OCI-LY3 (cell line): ENCODE results near the gene SWI5.
"Not testable (repeated sequence)": the region's sequence is repeated elsewhere in the genome, so short reads cannot be mapped to it uniquely, and the experiment has no call there.

Experiments
- H2AFZ ChIP-seq: fragments of 200-600, 300-600 bp; shearing (Covaris generic); 2 replicates; pipeline ENCODE4 v1.6.0; 2014; ENCODE audit warnings: antibody characterized with exemption, low read depth, low read length
- H3K27ac ChIP-seq: fragments of 200-600, 300-600 bp; sonication (generic); 2 replicates; pipeline ENCODE4 v1.5.1; 2014; ENCODE audit warnings: mild to moderate bottlenecking, low read length, moderate library complexity, mixed read lengths
- H3K27me3 ChIP-seq: fragments of 200-600, 300-600 bp; sonication (generic); 2 replicates; pipeline ENCODE4 v1.6.1; 2014; ENCODE audit warnings: low read depth, low read length, mixed read lengths
- H3K36me3 ChIP-seq: fragments of 200-600, 300-600 bp; sonication (generic); replicated peaks from 2 replicates; pipeline ENCODE3; 2014; ENCODE audit warnings: low read depth, low read length, mixed read lengths
- H3K4me1 ChIP-seq: fragments of 300-600, 200-600 bp; sonication (generic); 2 replicates; pipeline ENCODE4 v1.6.1; 2014; ENCODE audit warnings: low read length, mixed read lengths
- H3K4me2 ChIP-seq: fragments of 200-600, 300-600 bp; sonication (generic); 2 replicates; pipeline ENCODE4 v1.6.1; 2014; ENCODE audit warnings: low read length, mixed read lengths
- H3K4me3 ChIP-seq: fragments of 300-600, 200-600 bp; sonication (generic); 2 replicates; pipeline ENCODE4 v1.5.1; 2014; ENCODE audit warnings: antibody characterized with exemption, mild to moderate bottlenecking, low read length, moderate library complexity
- H3K79me2 ChIP-seq: fragments of 300-600, 200-600 bp; shearing (Covaris generic); 2 replicates; pipeline ENCODE4 v1.6.1; 2014; ENCODE audit warnings: mild to moderate bottlenecking, low read length, mixed read lengths
- H3K9ac ChIP-seq: fragments of 300-600, 200-600 bp; shearing (Covaris generic); 2 replicates; pipeline ENCODE4 v1.6.0; 2014; ENCODE audit warnings: mild to moderate bottlenecking, low read length, moderate library complexity
- H3K9me3 ChIP-seq: fragments of 200-600, 300-600 bp; shearing (Covaris generic); 2 replicates; pipeline ENCODE4 v1.6.1; 2014; ENCODE audit warnings: low read length, mixed read lengths; ENCODE audit not compliant: insufficient read depth
- H4K20me1 ChIP-seq: fragments of 200-600, 300-600 bp; sonication (generic); 2 replicates; pipeline ENCODE4 v1.6.1; 2016; ENCODE audit warnings: low read length, mixed read lengths; ENCODE audit not compliant: insufficient read depth
- CTCF ChIP-seq: fragments of 200-600, 300-600 bp; sonication (generic); IDR thresholded peaks from 2 replicates; pipeline ENCODE4 v1.5.1; 2014; ENCODE audit warnings: antibody characterized with exemption, low read length, low read depth
- EZH2phosphoT487 ChIP-seq: fragments of 200-600 bp; shearing (Covaris generic); IDR thresholded peaks from 2 replicates; pipeline ENCODE4 v1.6.1; 2018; ENCODE audit warnings: antibody characterized with exemption, mixed run types, low read depth

SWI5 gene

GRCh38 chr9:128274245-128274644 is 1.8 kb upstream of the SWI5 start:
- TF ChIP-seq EZH2phosphoT487 (no peak), CTCF (no peak)
- no peaks in the 10 kb centered on the region for H4K20me1 ChIP-seq
- no peaks in the 10 kb centered on the region for H3K36me3 ChIP-seq
- H3K79me2 ChIP-seq: peaks cover 13% of the 10 kb centered on the region
- peaks cover 11% of the 10 kb centered on the region for H3K4me1 ChIP-seq
- no peak overlapping the region for H2AFZ ChIP-seq
- H3K27ac ChIP-seq: no peak overlapping the region
- no peaks in the 10 kb centered on the region for H3K27me3 ChIP-seq
- H3K9me3 ChIP-seq: no peaks in the 10 kb centered on the region
- H3K4me2 ChIP-seq: no peak overlapping the region
- H3K9ac ChIP-seq: no peak overlapping the region
- no peak overlapping the region for H3K4me3 ChIP-seq

- TF ChIP-seq EZH2phosphoT487: no peak
- no peak for TF ChIP-seq CTCF
Observed at GRCh38 chr9:128275198-128276007, 673 bp upstream of the SWI5 start, which contains the start of gene GOLGA2. GOLGA2 (minus strand) TSS chr9:128276007; CDS start chr9:128275976, 31 bp downstream.

GRCh38 chr9:128276574-128277270 is 646 bp downstream of the SWI5 start:
- H3K79me2 ChIP-seq: peaks cover 13% of the 10 kb centered on the region
- no peaks in the 10 kb centered on the region for H3K27me3 ChIP-seq
- H3K9ac ChIP-seq: peak overlapping the region; percentile 92
- H3K9me3 ChIP-seq: no peaks in the 10 kb centered on the region
- no peak overlapping the region for H3K27ac ChIP-seq
- peaks cover 11% of the 10 kb centered on the region for H3K4me1 ChIP-seq
- TF ChIP-seq EZH2phosphoT487 (no peak), CTCF (no peak)
- peak overlapping the region; percentile 90 for H3K4me3 ChIP-seq
- 0 out of 2 replicates have a peak overlapping the region, but pooled peaks have one; percentile 50 for H2AFZ ChIP-seq
- H3K4me2 ChIP-seq: peak overlapping the region; percentile 93
- no peaks in the 10 kb centered on the region for H4K20me1 ChIP-seq
- H3K36me3 ChIP-seq: no peaks in the 10 kb centered on the region

More at GRCh38 chr9:128275198-128276007, 673 bp upstream of the SWI5 start, which contains the start of gene GOLGA2:
- H3K4me2 ChIP-seq: peak within 1 kb of the TSS; percentile 99
- H3K9me3 ChIP-seq: no peaks in the 10 kb centered on the region
- H3K79me2 ChIP-seq: peaks cover 13% of the 10 kb centered on the region
- H3K9ac ChIP-seq: peak within 1 kb of the TSS; percentile 93
- H3K4me3 ChIP-seq: peak within 1 kb of the TSS; percentile 98
- no peaks in the 10 kb centered on the region for H3K36me3 ChIP-seq
- H3K27ac ChIP-seq: peak within 1 kb of the TSS; percentile 29; the same call in 1 of the 2 replicates
- H3K27me3 ChIP-seq: no peaks in the 10 kb centered on the region
- H3K4me1 ChIP-seq: peaks cover 11% of the 10 kb centered on the region
- H4K20me1 ChIP-seq: no peaks in the 10 kb centered on the region
- 0 out of 2 replicates have a peak within 1 kb of the TSS, but pooled peaks have one; percentile 50 for H2AFZ ChIP-seq

- Histone ChIP-seq H3K4me1 (peaks cover 11% of the 10 kb centered on the region), H3K79me2 (peaks cover 13% of the 10 kb centered on the region)
- H2AFZ ChIP-seq, H3K9me3 ChIP-seq, H3K9ac ChIP-seq, H3K4me3 ChIP-seq, H3K4me2 ChIP-seq, H4K20me1 ChIP-seq, H3K36me3 ChIP-seq, H3K27me3 ChIP-seq, H3K27ac ChIP-seq: not testable (repeated sequence)
Observed at GRCh38 chr9:128279088-128280073, 3.3 kb downstream of the SWI5 start.
